Sigmoid colon (tissue), 4 donors: ENCODE results near the gene DCLRE1C.

Experiments
- CTCF ChIP-seq, 4 experiments: fragments of 450-650 bp in 3 of 4; fragments of 200-600 bp in 1 of 4; IDR thresholded peaks; one replicate each; pipeline ENCODE4 v1.5.1; 2016 to 2019; ENCODE audit warnings: antibody characterized with exemption in 4 of 4, mild to moderate bottlenecking in 3 of 4, moderate library complexity in 2 of 4
- EP300 ChIP-seq, 4 donors: sonication (generic); formaldehyde crosslinking; IDR thresholded peaks; one replicate each; pipeline ENCODE4 v1.6.1; 2017; ENCODE audit warnings: antibody characterized with exemption in 4 of 4
- POLR2AphosphoS5 ChIP-seq, 4 donors: sonication (generic); formaldehyde crosslinking; IDR thresholded peaks; one replicate each; pipeline ENCODE4 v1.6.1; 2017; ENCODE audit warnings: antibody characterized with exemption in 4 of 4

- TF ChIP-seq POLR2AphosphoS5 (IDR thresholded peaks at IDR 0.05), result no peak
- TF ChIP-seq CTCF (IDR thresholded peaks at IDR 0.05), result no peak
- TF ChIP-seq EP300 (IDR thresholded peaks at IDR 0.05), result no peak
These were observed 42.1 kb downstream of the DCLRE1C start for GRCh38 chr10:14911801-14912200.
